ENCODE results near the gene HYCC1.
"Not testable (repeated sequence)": the region's sequence is repeated elsewhere in the genome, so short reads cannot be mapped to it uniquely, and the experiment has no call there.

The HYCC1 gene

DNA sequence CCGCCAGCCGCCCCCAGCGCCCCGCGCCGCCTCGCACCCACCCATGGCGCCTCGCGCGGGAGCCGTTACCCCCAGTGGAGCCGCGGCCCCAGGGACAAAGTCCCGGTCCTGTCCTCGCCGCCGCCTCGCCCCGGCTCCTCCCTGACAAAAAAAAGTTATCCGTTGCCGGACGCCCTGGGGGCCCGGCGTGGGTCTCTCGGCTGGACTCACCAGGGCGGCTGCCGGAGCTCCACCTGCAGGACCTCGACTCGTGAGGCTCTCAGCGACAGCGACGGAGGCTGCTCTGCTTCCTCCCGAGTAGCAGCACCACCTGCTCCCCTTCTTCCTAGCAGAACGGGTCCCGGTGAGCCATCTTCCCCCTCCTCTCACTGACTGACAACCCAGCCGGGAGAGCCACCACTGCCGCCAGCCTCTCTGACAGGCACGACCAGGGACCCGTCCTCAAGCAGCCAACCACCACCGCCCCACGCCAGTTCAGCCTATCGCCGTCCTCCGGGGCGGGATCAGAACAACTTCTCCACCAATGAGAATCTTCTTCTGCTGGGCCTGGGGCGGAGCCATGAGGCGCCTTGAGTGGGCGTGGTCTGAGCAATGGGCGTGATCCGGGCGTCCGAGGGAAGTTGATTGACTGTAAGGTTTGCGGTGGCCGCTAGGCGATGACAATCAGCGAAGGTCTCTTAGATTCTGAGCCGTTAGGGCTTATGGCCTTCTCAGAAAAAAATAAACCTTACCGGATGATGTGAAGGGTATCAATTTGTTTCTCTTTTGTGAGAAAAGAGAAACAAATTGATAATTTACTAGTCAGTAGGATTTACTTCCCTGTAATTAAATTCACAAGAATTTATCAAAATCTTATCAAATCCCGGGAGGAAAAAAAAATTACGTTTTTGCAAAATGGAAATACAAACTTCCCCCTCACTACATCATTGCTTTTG lies at the start of gene HYCC1:
Gene HYCC1 (minus strand): TSS at position 416 of the 935 bp plus-strand sequence. CDS start 23,019 bp downstream, outside the sequence.
- peak; percentile 99 for DNase-seq

DNA sequence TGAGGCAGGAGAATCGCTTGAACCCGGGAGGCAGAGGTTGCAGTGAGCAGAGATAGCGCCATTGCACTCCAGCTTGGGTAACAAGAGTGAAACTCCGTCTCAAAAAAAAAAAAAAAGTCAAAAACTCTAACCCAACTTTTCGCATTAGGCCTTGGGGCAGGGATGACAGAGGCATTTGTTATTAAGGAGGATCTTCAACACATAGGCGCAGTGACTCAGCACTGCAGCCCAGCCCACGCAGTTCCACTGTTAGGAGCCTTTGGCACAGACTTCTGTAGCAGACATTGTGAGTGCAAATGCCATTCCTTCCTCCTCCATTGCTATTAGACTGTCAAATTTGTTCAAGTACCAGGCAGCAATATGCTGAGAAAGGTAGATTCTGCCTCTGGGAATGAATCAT lies 48.5 kb upstream of the HYCC1 start:
- no peak for DNase-seq

GRCh38 chr7:23061327-23061726 lies 47.4 kb upstream of the HYCC1 start:
- DNase-seq, result no peak

GRCh38 chr7:23058408-23059096 lies 44.6 kb upstream of the HYCC1 start:
- DNase-seq, result no peak

GRCh38 chr7:23055582-23056178 lies 41.8 kb upstream of the HYCC1 start:
- peak; percentile 65 for DNase-seq

DNA sequence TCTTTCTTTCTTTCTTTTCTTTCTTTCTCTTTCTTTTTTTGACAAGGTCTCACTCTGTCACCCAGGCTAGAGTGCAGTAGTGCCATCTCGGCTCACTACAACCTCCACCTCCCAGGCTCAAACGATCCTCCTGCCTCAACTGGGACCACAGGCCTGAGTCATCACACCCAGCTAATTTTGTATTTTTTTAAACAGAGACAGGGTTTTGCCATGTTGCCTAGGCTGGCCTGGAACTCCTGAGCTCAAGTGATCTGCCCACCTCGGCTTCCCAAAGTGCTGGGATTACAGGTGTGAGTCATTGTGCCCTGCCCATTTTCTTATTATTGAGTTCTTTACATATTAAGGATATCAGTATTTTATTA lies 37.2 kb upstream of the HYCC1 start:
- DNase-seq, result not testable (repeated sequence)

DNA sequence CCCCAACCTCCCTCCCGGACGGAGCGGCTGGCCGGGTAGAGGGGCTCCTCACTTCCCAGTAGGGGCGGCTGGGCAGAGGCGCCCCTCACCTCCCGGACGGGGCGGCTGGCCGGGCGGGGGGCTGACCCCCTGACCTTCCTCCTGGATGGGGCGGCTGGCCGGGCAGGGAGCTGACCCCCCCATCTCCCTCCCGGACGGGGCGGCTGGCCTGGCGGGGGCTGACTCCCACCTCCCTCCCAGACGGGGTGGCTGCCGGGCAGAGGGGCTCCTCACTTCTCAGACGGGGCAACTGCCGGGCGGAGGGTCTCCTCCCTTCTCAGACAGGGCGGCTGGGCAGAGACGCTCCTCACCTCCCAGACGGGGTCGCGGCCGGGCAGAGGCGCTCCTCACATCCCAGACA lies 32.4 kb upstream of the HYCC1 start:
- not testable (repeated sequence) for DNase-seq

DNA sequence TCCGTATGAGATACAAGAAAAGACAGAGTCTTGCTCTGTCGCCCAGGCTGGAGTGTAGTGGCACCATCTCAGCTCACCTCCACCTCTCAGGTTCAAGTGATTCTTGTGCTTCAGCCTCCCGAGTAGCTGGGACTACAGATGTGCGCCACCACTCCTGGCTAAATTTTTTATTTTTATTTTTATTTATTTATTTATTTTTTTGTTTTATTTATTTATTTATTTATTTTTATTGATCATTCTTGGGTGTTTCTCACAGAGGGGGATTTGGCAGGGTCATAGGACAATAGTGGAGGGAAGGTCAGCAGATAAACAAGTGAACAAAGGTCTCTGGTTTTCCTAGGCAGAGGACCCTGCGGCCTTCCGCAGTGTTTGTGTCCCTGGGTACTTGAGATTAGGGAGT lies 31.2 kb upstream of the HYCC1 start:
- DNase-seq, result not testable (repeated sequence)

GRCh38 chr7:23044581-23044980 lies 30.7 kb upstream of the HYCC1 start:
- no peak for DNase-seq

DNA sequence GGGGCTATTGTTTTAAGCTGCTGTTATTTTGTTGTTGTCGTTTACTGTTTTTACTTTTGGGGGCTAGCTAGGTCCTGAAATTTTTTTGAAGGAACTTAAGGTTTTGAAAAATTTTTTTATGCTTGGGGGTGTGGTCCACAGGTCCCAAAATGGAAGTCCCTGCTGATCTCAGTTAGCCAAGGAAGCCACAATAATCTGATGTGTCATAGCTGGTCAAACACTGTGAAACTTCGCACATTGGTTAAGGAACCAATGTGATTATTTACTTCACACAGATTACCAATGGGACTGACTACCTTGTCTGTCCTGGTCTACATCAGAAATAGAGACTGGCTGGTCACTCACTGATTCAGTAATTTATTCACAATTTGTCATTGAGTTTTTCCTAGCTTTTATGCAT lies 29.5 kb upstream of the HYCC1 start:
- DNase-seq, result no peak

DNA sequence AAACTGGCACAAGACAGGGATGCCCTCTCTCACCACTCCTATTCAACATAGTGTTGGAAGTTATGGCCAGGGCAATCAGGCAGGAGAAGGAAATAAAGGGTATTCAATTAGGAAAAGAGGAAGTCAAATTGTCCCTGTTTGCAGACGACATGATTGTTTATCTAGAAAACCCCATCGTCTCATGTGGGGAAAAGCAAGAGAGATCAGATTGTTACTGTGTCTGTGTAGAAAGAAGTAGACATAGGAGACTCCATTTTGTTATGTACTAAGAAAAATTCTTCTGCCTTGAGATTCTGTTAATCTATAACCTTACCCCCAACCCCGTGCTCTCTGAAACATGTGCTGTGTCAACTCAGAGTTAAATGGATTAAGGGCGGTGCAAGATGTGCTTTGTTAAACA lies 25.7 kb upstream of the HYCC1 start:
- not testable (repeated sequence) for DNase-seq

DNA sequence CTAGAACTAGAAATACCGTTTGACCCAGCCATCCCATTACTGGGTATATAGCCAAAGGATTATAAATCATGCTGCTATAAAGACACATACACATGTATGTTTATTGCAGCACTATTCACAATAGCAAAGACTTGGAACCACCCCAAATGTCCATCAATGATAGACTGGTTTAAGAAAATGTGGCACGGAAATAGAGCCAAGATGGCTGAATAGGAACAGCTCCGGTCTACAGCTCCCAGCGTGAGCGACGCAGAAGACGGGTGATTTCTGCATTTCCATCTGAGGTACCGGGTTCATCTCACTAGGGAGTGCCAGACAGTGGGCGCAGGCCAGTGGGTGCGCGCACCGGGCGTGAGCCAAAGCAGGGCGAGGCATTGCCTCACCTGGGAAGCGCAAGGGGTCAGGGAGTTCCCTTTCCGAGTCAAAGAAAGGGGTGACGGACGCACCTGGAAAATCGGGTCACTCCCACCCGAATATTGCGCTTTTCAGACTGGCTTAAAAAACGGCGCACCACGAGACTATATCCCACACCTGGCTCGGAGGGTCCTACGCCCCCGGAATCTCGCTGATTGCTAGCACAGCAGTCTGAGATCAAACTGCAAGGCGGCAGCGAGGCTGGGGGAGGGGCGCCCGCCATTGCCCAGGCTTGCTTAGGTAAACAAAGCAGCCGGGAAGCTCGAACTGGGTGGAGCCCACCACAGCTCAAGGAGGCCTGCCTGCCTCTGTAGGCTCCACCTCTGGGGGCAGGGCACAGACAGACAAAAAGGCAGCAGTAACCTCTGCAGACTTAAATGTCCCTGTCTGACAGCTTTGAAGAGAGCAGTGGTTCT lies 21.8 kb upstream of the HYCC1 start:
- not testable (repeated sequence) for DNase-seq

DNA sequence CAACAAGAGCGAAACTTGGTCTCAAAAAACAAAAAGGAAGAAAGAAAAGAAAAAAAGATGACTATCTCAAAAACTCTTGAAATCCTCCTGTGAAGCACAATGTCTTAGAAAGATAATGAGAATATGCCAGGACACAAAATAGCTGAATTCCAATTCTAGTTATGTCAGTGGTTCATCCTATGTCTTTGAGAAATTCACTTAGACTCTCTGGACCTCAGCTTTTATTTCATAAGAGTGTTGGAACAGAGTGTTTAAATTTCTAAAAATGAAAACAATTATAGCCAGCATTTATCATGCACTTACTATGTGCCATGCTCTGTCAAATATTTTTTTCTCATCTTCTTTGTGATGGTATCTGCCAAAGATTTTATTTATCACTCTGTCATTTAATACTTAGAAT lies 13.3 kb upstream of the HYCC1 start:
- DNase-seq, result no peak

DNA sequence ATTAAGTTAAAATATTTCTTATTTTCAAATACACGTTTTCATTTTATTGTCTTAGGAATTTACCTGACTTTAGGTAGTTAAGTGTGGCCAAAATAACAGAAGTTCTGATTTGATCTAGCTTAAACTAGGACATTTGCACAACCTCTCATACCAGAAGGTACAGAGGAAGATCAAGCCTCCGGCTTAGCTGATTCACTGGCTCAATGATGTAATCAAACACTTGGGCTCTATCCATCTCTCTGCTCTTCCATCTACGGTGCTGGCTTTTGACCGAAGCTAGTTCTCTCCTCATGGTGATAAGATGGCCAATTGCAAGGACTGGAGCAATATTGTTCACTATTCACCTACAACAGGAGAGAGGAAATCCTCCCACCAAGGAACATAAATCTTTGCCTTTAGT lies 12.2 kb upstream of the HYCC1 start:
- DNase-seq, result no peak

DNA sequence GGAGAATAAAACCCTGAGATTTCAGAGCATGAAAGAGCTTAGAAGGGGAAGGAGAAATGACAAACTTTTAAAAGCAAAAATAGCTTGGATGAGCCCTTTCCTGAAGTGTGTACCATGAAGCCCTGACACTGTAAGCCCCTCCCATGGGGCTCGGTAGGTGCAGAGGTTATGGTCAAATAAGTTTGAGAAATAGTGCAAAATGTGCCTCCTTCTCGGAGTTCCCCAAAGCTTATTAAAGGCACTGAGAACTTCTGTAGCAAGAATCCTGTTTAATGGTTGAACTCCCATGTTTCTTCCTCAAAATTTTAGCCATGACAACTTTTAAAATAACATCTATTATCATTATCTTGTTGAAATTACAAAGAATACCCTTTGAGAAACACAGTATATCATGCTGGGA lies 10.5 kb upstream of the HYCC1 start:
- DNase-seq, result no peak

GRCh38 chr7:23022851-23023250 lies 8.9 kb upstream of the HYCC1 start:
- DNase-seq, result no peak

GRCh38 chr7:23022258-23022769 lies 8.4 kb upstream of the HYCC1 start:
- no peak for DNase-seq

DNA sequence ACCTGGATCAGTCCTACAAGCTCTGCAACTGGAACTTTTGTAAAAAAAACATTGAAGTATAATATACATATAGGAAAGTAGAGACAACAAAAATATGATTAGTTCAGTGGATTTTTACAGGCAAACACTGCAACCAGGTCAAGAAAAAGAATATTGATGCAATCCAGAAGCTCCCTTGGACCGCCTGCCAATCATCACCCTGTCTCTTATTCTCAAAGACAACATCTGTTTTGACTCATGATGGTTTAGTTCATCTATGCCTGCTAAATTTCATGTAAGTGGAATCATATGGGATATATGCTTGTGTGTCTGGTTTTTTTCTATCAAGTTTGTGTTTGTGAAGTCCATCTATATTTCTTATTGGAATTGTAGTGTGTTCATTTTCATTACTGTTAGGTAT lies 7.7 kb upstream of the HYCC1 start:
- DNase-seq, result no peak

- peak; percentile 5 for DNase-seq
Observed at GRCh38 chr7:23020742-23021401, 6.9 kb upstream of the HYCC1 start.

DNA sequence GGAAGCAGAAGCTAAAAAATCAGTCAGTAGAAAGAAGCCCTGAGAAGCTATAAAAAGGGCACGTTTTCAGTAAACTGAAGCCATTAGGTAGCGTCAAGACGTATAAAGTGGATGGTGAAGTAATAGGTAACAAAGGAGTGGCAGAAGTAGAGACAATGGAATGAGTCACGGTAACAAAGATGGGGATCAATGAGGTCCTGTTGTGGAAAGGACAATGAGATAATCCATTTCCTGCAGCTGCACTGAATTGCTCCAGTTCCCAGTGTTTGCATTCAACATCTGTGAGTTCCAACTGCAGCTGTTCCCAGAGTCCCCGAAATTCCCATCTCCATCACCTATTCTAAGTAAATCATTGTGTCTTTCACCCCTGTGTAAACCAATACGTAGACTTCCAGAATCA lies 4.8 kb upstream of the HYCC1 start:
- no peak for DNase-seq

DNA sequence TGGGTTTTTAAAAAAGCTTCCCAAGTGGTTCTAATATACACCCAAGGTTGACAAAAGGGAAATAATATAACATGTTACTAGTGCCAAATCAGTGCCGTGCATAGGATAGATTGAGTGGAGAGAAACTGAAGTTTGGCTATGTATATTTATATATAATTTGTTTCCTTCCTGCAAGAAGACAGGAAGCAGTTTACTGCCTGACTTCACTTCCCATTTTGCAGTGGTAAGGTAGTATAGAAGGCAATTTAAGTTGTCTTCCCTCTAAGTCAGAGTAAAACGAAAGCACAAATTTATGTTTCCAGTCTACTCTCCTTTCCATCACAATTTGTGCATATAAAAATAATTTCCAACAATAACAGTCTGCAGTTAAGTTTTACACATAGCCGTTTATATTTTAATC lies 3.4 kb upstream of the HYCC1 start:
- no peak for DNase-seq

Data from CD4-positive, alpha-beta T cell treated with Interleukin-6 for 4 hours (primary cell).